ENCODE results near the gene ZFYVE26. TPM values are rescaled to one million over a fixed set of nuclear protein-coding genes. Genes with fewer than 3 reads are reported as not detected.

The ZFYVE26 gene
- total RNA-seq, 6 donors from 2014 or later = 27.7 to 153 (median 44.5) TPM

GRCh38 chr14:67846029-67846610 is 29.7 kb upstream of the ZFYVE26 start:
- H3K4me3 ChIP-seq = no peak overlapping the region
- no peak overlapping the region for H3K27ac ChIP-seq
- ATAC-seq (ENCODE audit: low FRiP score in 2 of 2) (peak in 1 of 2 donors; percentile 65), DNase-seq (peak in 1 of 2 donors; percentile 57)
- no peaks in the 10 kb centered on the region for H3K36me3 ChIP-seq
- TF ChIP-seq CTCF (IDR thresholded peaks at IDR 0.05) (no peak), EP300 (IDR thresholded peaks at IDR 0.05) (no peak), POLR2AphosphoS5 (IDR thresholded peaks at IDR 0.05) (no peak), POLR2A (IDR thresholded peaks at IDR 0.05) (no peak)
- H3K9me3 ChIP-seq = no peaks in the 10 kb centered on the region
- no peaks in the 10 kb centered on the region for H3K27me3 ChIP-seq
- H3K4me1 ChIP-seq = no peaks in the 10 kb centered on the region
- 94 to 96% methylated on average over 3 to 17 of the region's 17 CpGs for WGBS, 2 donors

- Histone ChIP-seq H3K4me3 (no peak overlapping the region), H3K27ac (no peak overlapping the region), H3K4me1 (peaks cover 0 to 6% (median 0%) of the 10 kb centered on the region in 4 donors), H3K27me3 (no peaks in the 10 kb centered on the region), H3K9me3 (no peaks in the 10 kb centered on the region), H3K36me3 (peaks cover 0 to 5% (median 0%) of the 10 kb centered on the region in 4 donors)
- DNase-seq (peak in 1 of 2 donors; percentile 61), ATAC-seq (ENCODE audit: low FRiP score in 2 of 2) (peak; percentile 62 to 66)
- 16 to 20% methylated on average over 2 of the region's 2 CpGs for WGBS, 2 donors
- TF ChIP-seq POLR2AphosphoS5 (IDR thresholded peaks at IDR 0.05) (no peak), EP300 (IDR thresholded peaks at IDR 0.05) (no peak), CTCF (IDR thresholded peaks at IDR 0.05) (peak; percentile 33 to 80 (median 68)), POLR2A (IDR thresholded peaks at IDR 0.05) (no peak)
These were observed 20.7 kb upstream of the ZFYVE26 start for GRCh38 chr14:67837011-67837624.

- H3K27me3 ChIP-seq = no peaks in the 10 kb centered on the region
- no peak for ATAC-seq (ENCODE audit: low FRiP score in 2 of 2)
These were observed 19.2 kb upstream of the ZFYVE26 start for GRCh38 chr14:67835596-67835995.

GRCh38 chr14:67833403-67833802 is 17.0 kb upstream of the ZFYVE26 start:
- peaks cover 0 to 6% (median 0%) of the 10 kb centered on the region in 4 donors for H3K36me3 ChIP-seq
- TF ChIP-seq POLR2AphosphoS5 (IDR thresholded peaks at IDR 0.05) = no peak
- no peak for TF ChIP-seq CTCF (IDR thresholded peaks at IDR 0.05)
- no peak for TF ChIP-seq EP300 (IDR thresholded peaks at IDR 0.05)
- TF ChIP-seq POLR2A (IDR thresholded peaks at IDR 0.05) = no peak
- H3K4me3 ChIP-seq = no peak overlapping the region
- no peaks in the 10 kb centered on the region for H3K27me3 ChIP-seq
- WGBS, 2 donors = 86 to 95% methylated on average over 1 of the region's 1 CpG
- no peaks in the 10 kb centered on the region for H3K9me3 ChIP-seq
- no peak for DNase-seq
- peaks cover 0 to 6% (median 0%) of the 10 kb centered on the region in 4 donors for H3K4me1 ChIP-seq
- no peak overlapping the region for H3K27ac ChIP-seq
- ATAC-seq (ENCODE audit: low FRiP score in 2 of 2) = no peak

More at GRCh38 chr14:67835596-67835995, 19.2 kb upstream of the ZFYVE26 start:
- H3K27ac ChIP-seq = no peak overlapping the region
- no peak for DNase-seq
- H3K36me3 ChIP-seq = peaks cover 0 to 6% (median 0%) of the 10 kb centered on the region in 4 donors
- no peaks in the 10 kb centered on the region for H3K9me3 ChIP-seq
- H3K4me3 ChIP-seq = no peak overlapping the region
- peaks cover 0 to 6% (median 0%) of the 10 kb centered on the region in 4 donors for H3K4me1 ChIP-seq
- no peak for TF ChIP-seq POLR2A (IDR thresholded peaks at IDR 0.05)
- no peak for TF ChIP-seq POLR2AphosphoS5 (IDR thresholded peaks at IDR 0.05)
- TF ChIP-seq EP300 (IDR thresholded peaks at IDR 0.05) = no peak
- TF ChIP-seq CTCF (IDR thresholded peaks at IDR 0.05) = no peak

All from upper lobe of left lung (tissue), 6 donors.